ENCODE measurements around the gene UBE2J2. TPM values are rescaled to one million over a fixed set of nuclear protein-coding genes. Genes with fewer than 3 reads are reported as not detected.

Gene UBE2J2
- polyA plus RNA-seq, 1 donor from 2014 or later: 79.7 TPM

- Histone ChIP-seq H3K4me2 (ENCODE audit: low read length) (no peak overlapping the region), H3K9me2 (ENCODE audit: insufficient read depth, low read length) (no peaks in the 10 kb centered on the region), H3K9me3 (ENCODE audit: low read length) (no peaks in the 10 kb centered on the region), H3K79me2 (replicated peaks; ENCODE audit: insufficient read depth, low read length) (peaks cover 24% of the 10 kb centered on the region), H3K9ac (ENCODE audit: low read length) (no peak overlapping the region), H3K27me3 (ENCODE audit: insufficient read depth, low read depth, low read length) (no peaks in the 10 kb centered on the region), H3K27ac (ENCODE audit: low read length) (no peak overlapping the region), H4K20me1 (ENCODE audit: insufficient read depth) (no peaks in the 10 kb centered on the region), H3K4me3 (ENCODE audit: low read length) (peak overlapping the region; percentile 92), H3F3A (ENCODE audit: insufficient read depth, low read length, poor library complexity, severe bottlenecking) (no peaks in the 10 kb centered on the region), H2AFZ (ENCODE audit: low read depth, low read length) (no peak overlapping the region), H3K36me3 (ENCODE audit: insufficient read depth, low read length) (no peaks in the 10 kb centered on the region)
- TF ChIP-seq REST (IDR thresholded peaks at IDR 0.05; ENCODE audit: borderline replicate concordance) (no peak), POLR2AphosphoS5 (IDR thresholded peaks at IDR 0.05) (no peak), TAF1 (IDR thresholded peaks at IDR 0.05; ENCODE audit: low read depth) (no peak), CTCF (IDR thresholded peaks at IDR 0.05; ENCODE audit: poor library complexity, severe bottlenecking) (no peak)
Observed at GRCh38 chr1:1310109-1310385, 36.4 kb upstream of the UBE2J2 start.

GRCh38 chr1:1309251-1310108, 35.8 kb upstream of the UBE2J2 start:
- Histone ChIP-seq H3K79me2 (replicated peaks; ENCODE audit: insufficient read depth, low read length) (peaks cover 30% of the 10 kb centered on the region), H3F3A (ENCODE audit: insufficient read depth, low read length, poor library complexity, severe bottlenecking) (no peaks in the 10 kb centered on the region), H3K4me3 (ENCODE audit: low read length) (peak overlapping the region; percentile 92), H3K4me2 (ENCODE audit: low read length) (peak overlapping the region; percentile 30), H3K36me3 (ENCODE audit: insufficient read depth, low read length) (no peaks in the 10 kb centered on the region), H2AFZ (ENCODE audit: low read depth, low read length) (no peak overlapping the region), H4K20me1 (ENCODE audit: insufficient read depth) (no peaks in the 10 kb centered on the region), H3K27ac (ENCODE audit: low read length) (no peak overlapping the region), H3K9ac (ENCODE audit: low read length) (peak overlapping the region; percentile 79), H3K27me3 (ENCODE audit: insufficient read depth, low read depth, low read length) (no peaks in the 10 kb centered on the region), H3K9me2 (ENCODE audit: insufficient read depth, low read length) (no peaks in the 10 kb centered on the region), H3K9me3 (ENCODE audit: low read length) (no peaks in the 10 kb centered on the region)
- no peak for TF ChIP-seq EZH2 (IDR thresholded peaks at IDR 0.05; ENCODE audit: borderline replicate concordance, insufficient read depth, low read length, poor library complexity, severe bottlenecking)
- TF ChIP-seq TAF1 (IDR thresholded peaks at IDR 0.05; ENCODE audit: low read depth): no peak
- no peak for TF ChIP-seq MXI1 (conservative IDR thresholded peaks at IDR 0.05; ENCODE audit: poor library complexity, severe bottlenecking)
- TF ChIP-seq POLR2AphosphoS5 (IDR thresholded peaks at IDR 0.05): no peak
- TF ChIP-seq EP300 (conservative IDR thresholded peaks at IDR 0.05; ENCODE audit: poor library complexity, severe bottlenecking): no peak
- TF ChIP-seq RAD21 (conservative IDR thresholded peaks at IDR 0.05): no peak
- no peak for TF ChIP-seq CTCF (IDR thresholded peaks at IDR 0.05; ENCODE audit: poor library complexity, severe bottlenecking)
- TF ChIP-seq REST (IDR thresholded peaks at IDR 0.05; ENCODE audit: borderline replicate concordance): no peak

All from neural cell (in vitro differentiated cells).